Gastroesophageal sphincter (tissue), 3 donors: ENCODE results near the gene MEF2C.

Experiments
- EP300 ChIP-seq: sonication (generic); formaldehyde crosslinking; IDR thresholded peaks from one replicate; pipeline ENCODE4 v1.6.1; 2017; ENCODE audit warnings: antibody characterized with exemption, mild to moderate bottlenecking
- POLR2A ChIP-seq, 2 donors: fragments of 450-650 bp; IDR thresholded peaks; one replicate each; pipeline ENCODE4 v1.6.1; 2017; ENCODE audit warnings: antibody characterized with exemption in 2 of 2, mild to moderate bottlenecking in 2 of 2, moderate library complexity in 1 of 2
- TF ChIP-seq, protein P1 (sequence below), 4 experiments: fragments of 200-600 bp in 2 of 4; fragments of 450-650 bp in 2 of 4; sonication (generic) in 1 of 4; IDR thresholded peaks; one replicate each; pipeline ENCODE4 v1.5.1; 2017 to 2019; ENCODE audit warnings: antibody characterized with exemption in 4 of 4, mild to moderate bottlenecking in 2 of 4, moderate library complexity in 2 of 4

DNA sequence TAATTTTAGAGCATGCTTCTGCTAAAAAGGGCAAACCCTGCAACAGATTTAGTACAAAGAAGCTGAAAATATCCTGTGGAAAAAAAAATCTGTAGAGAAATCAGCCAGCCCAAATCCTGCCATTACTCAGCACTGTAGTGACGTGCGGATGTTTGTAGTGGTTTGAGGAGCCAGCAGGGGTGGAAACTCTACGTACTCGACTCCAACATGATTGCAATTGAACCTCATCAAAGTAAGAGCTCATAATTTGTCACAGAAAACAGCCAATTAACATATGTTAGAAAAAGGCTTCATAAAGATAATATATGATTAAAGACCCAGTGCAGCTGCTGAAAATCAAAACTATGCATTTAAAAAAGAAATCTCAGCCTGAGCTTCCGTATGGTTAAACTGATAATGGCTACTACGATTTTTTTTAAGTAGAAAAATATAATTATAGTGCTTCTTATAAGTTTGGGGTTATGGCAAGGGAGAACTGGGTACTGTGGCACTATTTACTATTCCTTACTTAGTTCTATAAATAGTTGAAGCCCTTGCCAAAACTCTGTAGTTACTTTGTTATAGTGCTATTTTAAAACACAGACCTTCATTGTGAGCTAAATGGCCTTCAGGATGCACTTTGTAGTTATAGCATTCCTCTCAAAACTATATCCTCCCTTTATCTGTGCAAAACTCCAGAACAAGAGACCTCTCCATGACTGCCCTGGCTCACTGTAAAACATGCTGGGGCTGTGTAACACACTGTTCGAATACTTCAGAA lies 49.4 kb downstream of the MEF2C start:
- TF ChIP-seq, protein P1, sequence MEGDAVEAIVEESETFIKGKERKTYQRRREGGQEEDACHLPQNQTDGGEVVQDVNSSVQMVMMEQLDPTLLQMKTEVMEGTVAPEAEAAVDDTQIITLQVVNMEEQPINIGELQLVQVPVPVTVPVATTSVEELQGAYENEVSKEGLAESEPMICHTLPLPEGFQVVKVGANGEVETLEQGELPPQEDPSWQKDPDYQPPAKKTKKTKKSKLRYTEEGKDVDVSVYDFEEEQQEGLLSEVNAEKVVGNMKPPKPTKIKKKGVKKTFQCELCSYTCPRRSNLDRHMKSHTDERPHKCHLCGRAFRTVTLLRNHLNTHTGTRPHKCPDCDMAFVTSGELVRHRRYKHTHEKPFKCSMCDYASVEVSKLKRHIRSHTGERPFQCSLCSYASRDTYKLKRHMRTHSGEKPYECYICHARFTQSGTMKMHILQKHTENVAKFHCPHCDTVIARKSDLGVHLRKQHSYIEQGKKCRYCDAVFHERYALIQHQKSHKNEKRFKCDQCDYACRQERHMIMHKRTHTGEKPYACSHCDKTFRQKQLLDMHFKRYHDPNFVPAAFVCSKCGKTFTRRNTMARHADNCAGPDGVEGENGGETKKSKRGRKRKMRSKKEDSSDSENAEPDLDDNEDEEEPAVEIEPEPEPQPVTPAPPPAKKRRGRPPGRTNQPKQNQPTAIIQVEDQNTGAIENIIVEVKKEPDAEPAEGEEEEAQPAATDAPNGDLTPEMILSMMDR (IDR thresholded peaks at IDR 0.05): no peak
- TF ChIP-seq POLR2A (IDR thresholded peaks at IDR 0.05) (no peak), EP300 (no peak)
